Lower lobe of right lung (tissue), 2 donors: ENCODE results near the gene MET. TPM values are rescaled to one million over a fixed set of nuclear protein-coding genes. Genes with fewer than 3 reads are reported as not detected.
A peak's percentile ranks its signal among the peaks of the same experiment; 100 is the strongest.

Experiments
- ATAC-seq, 2 donors: fragments of 200-7000 bp; cut with Tn5 transposase; one replicate each; pipeline ENCODE4 v1.9.1; 2020 to 2022; ENCODE audit warnings: mild to moderate bottlenecking in 2 of 2, moderate library complexity in 2 of 2
- DNase-seq: peaks from one replicate; pipeline ENCODE4 v3.0.0-alpha.2; 2020
- H3K27ac ChIP-seq: fragments of 200-600 bp; one replicate; pipeline ENCODE4 v1.8.0; 2022
- H3K27me3 ChIP-seq: fragments of 200-600 bp; one replicate; pipeline ENCODE4 v1.8.0; 2022; ENCODE audit warnings: low read depth
- H3K36me3 ChIP-seq: fragments of 200-600 bp; one replicate; pipeline ENCODE4 v1.8.0; 2022; ENCODE audit warnings: mild to moderate bottlenecking
- H3K4me1 ChIP-seq: fragments of 200-600 bp; one replicate; pipeline ENCODE4 v1.8.0; 2022
- H3K4me3 ChIP-seq: fragments of 200-600 bp; one replicate; pipeline ENCODE4 v1.8.0; 2022; ENCODE audit warnings: mild to moderate bottlenecking
- H3K9me3 ChIP-seq: fragments of 200-600 bp; one replicate; pipeline ENCODE4 v1.8.0; 2022
- intact Hi-C: fragments of 100-400 bp; cut with DNase I; formaldehyde crosslinking; loops from one replicate; pipeline ENCODE4 v1.11.0; 2022
- long read RNA-seq: library from polyadenylated mRNA; unstranded; transcript quantifications from one replicate; pipeline ENCODE4 v2.0.0, GENCODE V29; 2021
- total RNA-seq: library from RNA; stranded (reverse); fragmentation: NEBNext Ultra II Directional; extraction: Animal tissue kit (Norgen Biotek cat#: 25700); gene quantifications from one replicate; pipeline ENCODE4 v1.2.1, GENCODE V29; 2021
- TF ChIP-seq, protein P1 (sequence below): fragments of 200-600 bp; IDR thresholded peaks from one replicate; pipeline ENCODE4 v1.8.0; 2022; ENCODE audit warnings: antibody characterized with exemption, mild to moderate bottlenecking
- donor health status: DM: no; HTN: yes; CAD: no; lungs with severe emphysema.

MET gene
- total RNA-seq: 74.3 TPM
- long read RNA-seq, full-length matches to known transcripts: 5 of 44 reads
- long read RNA-seq, partial matches to known transcripts: 28 of 44 reads
- long read RNA-seq, other reads (novel, unspliced or antisense): 11 of 44 reads

GRCh38 chr7:116671681-116672595, at the start of gene MET:
Gene MET (plus strand): TSS chr7:116672196. CDS start chr7:116699085, 26,889 bp downstream.
- peak; percentile 95 to 96 for ATAC-seq
- peak within 1 kb of the TSS; percentile 64 for H3K27ac ChIP-seq
- H3K9me3 ChIP-seq: no peaks in the 10 kb centered on the region
- no peaks in the 10 kb centered on the region for H3K27me3 ChIP-seq
- H3K4me1 ChIP-seq: peaks cover 10% of the 10 kb centered on the region
- H3K4me3 ChIP-seq: peak within 1 kb of the TSS; percentile 61
- TF ChIP-seq, protein P1, sequence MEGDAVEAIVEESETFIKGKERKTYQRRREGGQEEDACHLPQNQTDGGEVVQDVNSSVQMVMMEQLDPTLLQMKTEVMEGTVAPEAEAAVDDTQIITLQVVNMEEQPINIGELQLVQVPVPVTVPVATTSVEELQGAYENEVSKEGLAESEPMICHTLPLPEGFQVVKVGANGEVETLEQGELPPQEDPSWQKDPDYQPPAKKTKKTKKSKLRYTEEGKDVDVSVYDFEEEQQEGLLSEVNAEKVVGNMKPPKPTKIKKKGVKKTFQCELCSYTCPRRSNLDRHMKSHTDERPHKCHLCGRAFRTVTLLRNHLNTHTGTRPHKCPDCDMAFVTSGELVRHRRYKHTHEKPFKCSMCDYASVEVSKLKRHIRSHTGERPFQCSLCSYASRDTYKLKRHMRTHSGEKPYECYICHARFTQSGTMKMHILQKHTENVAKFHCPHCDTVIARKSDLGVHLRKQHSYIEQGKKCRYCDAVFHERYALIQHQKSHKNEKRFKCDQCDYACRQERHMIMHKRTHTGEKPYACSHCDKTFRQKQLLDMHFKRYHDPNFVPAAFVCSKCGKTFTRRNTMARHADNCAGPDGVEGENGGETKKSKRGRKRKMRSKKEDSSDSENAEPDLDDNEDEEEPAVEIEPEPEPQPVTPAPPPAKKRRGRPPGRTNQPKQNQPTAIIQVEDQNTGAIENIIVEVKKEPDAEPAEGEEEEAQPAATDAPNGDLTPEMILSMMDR: peak; percentile 57
- DNase-seq: peak; percentile 86
- no peaks in the 10 kb centered on the region for H3K36me3 ChIP-seq
- intact Hi-C loops: no loop called here

DNA sequence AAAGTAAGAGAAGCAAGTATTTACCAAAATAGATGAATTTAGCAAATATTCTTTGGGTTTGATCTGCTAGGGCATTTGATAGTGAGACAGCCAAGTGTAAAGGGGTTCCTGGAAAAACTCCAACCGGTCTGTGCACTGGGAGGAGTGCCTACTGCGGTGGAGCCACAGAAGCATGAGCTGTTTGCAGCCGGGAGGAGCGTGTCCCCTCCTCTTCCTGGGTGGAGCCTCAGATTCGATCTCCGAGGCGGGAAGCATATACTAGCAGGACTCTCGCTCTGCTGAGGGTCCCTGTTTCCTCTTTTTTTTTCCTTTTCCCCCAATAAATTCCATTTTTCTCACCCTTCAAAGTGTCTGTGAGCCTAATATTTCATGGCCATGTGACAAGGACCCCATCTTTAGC, 45.1 kb upstream of the MET start:
- H3K9me3 ChIP-seq: no peaks in the 10 kb centered on the region
- no peak overlapping the region for H3K27ac ChIP-seq
- no peaks in the 10 kb centered on the region for H3K4me1 ChIP-seq
- DNase-seq: no peak
- H3K4me3 ChIP-seq: no peak overlapping the region
- intact Hi-C loops: no loop called here
- TF ChIP-seq, protein P1: no peak
- ATAC-seq: no peak
- H3K27me3 ChIP-seq: peaks cover 10% of the 10 kb centered on the region
- H3K36me3 ChIP-seq: no peaks in the 10 kb centered on the region

DNA sequence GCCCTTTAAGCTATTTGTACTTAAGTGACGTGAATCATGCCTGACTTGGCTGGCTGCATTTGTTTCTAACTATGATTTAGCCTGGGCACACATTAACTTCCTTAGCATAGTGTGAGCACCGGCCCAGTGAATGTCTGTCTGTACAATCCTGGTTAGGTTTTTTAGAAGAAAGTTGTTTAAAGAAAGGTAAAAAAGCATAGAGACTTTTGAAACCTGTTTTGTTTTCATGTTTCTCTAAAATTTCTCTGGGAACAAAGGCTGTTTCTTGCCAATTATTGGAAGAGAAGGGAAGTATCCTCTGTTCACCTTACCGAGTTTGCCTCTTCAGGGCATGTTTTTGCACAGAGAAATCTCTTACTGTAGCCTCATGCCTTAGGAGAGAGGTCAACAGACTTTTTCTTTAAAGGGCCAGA, 42.9 kb upstream of the MET start:
- intact Hi-C loops: no loop called here
- H3K36me3 ChIP-seq: no peaks in the 10 kb centered on the region
- peaks cover 9% of the 10 kb centered on the region for H3K27me3 ChIP-seq
- DNase-seq: no peak
- ATAC-seq: peak in 1 of 2 donors; percentile 73
- no peaks in the 10 kb centered on the region for H3K9me3 ChIP-seq
- H3K4me1 ChIP-seq: no peaks in the 10 kb centered on the region
- TF ChIP-seq, protein P1: no peak
- H3K4me3 ChIP-seq: no peak overlapping the region
- H3K27ac ChIP-seq: peak overlapping the region; percentile 1

DNA sequence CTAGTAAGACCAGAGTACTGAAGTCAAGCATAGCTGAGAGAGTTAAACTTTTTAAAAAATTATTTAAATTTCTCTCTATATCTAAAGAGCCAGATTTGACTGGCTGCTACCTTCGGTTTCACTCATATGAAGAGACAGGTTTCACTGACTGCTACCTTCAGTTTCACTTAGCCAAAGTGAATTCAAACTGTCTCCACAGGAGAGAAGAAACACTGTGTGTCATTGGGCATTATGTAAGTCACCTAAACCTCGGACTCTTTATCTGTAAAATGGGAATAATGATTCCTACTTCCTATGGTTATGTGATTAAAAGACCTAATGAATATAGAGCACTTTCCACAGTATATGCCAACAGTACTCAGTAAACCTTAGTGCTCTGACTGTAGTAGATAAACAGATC, 41.6 kb upstream of the MET start:
- no peak for ATAC-seq
- Histone ChIP-seq H3K27me3 (no peaks in the 10 kb centered on the region), H3K4me3 (no peak overlapping the region), H3K9me3 (no peaks in the 10 kb centered on the region), H3K27ac (no peak overlapping the region), H3K4me1 (no peaks in the 10 kb centered on the region), H3K36me3 (no peaks in the 10 kb centered on the region)
- no peak for DNase-seq
- intact Hi-C loops: no loop called here
- TF ChIP-seq, protein P1: no peak

GRCh38 chr7:116630932-116631671, 40.9 kb upstream of the MET start:
- H3K4me1 ChIP-seq: no peaks in the 10 kb centered on the region
- no peaks in the 10 kb centered on the region for H3K27me3 ChIP-seq
- H3K4me3 ChIP-seq: no peak overlapping the region
- no peaks in the 10 kb centered on the region for H3K9me3 ChIP-seq
- no peak overlapping the region for H3K27ac ChIP-seq
- DNase-seq (peak; percentile 69), ATAC-seq (peak; percentile 80 to 87)
- intact Hi-C loops: no loop called here
- TF ChIP-seq, protein P1: no peak
- no peaks in the 10 kb centered on the region for H3K36me3 ChIP-seq
